ENCODE results near the gene ADAMTS16.

DNA sequence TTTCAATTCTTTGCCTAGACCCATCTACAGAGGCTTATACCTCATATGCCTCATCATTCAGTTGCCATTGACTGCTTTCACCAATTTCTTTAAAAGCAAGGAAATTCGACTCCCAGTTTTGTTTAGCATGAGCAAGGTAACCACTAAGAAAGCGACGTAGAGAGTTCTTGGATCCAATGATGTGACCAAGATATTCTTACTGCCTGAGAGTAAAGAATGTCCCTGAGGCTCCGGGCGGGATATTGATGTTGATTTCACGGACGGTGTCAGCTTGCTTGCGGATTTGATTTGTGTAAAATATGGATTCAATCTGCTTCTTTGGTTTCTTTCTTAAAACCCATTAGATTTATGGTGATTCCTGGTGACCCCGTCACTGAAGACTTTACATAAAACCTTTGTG lies 147.3 kb downstream of the ADAMTS16 start:
- TF ChIP-seq, protein P1, sequence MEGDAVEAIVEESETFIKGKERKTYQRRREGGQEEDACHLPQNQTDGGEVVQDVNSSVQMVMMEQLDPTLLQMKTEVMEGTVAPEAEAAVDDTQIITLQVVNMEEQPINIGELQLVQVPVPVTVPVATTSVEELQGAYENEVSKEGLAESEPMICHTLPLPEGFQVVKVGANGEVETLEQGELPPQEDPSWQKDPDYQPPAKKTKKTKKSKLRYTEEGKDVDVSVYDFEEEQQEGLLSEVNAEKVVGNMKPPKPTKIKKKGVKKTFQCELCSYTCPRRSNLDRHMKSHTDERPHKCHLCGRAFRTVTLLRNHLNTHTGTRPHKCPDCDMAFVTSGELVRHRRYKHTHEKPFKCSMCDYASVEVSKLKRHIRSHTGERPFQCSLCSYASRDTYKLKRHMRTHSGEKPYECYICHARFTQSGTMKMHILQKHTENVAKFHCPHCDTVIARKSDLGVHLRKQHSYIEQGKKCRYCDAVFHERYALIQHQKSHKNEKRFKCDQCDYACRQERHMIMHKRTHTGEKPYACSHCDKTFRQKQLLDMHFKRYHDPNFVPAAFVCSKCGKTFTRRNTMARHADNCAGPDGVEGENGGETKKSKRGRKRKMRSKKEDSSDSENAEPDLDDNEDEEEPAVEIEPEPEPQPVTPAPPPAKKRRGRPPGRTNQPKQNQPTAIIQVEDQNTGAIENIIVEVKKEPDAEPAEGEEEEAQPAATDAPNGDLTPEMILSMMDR (IDR thresholded peaks at IDR 0.05) = no peak
- TF ChIP-seq POLR2A (IDR thresholded peaks at IDR 0.05) = no peak
